PC-3 (cell line): ENCODE results near the gene KIF20A.

Experiments used
- EZH2phosphoT487 ChIP-seq: fragments of 300-600 bp; sonication (generic); IDR thresholded peaks from 2 replicates; pipeline ENCODE4 v1.6.1; 2018; ENCODE audit warnings: mild to moderate bottlenecking, antibody characterized with exemption, low read length, borderline replicate concordance
- TF ChIP-seq, protein P1 (sequence below): fragments of 300-600 bp; sonication (generic); conservative IDR thresholded peaks from 2 replicates; pipeline ENCODE4 v1.5.1; 2017; ENCODE audit warnings: antibody characterized with exemption, low read depth, mild to moderate bottlenecking, low read length

- no peak for TF ChIP-seq EZH2phosphoT487
- TF ChIP-seq, protein P1, sequence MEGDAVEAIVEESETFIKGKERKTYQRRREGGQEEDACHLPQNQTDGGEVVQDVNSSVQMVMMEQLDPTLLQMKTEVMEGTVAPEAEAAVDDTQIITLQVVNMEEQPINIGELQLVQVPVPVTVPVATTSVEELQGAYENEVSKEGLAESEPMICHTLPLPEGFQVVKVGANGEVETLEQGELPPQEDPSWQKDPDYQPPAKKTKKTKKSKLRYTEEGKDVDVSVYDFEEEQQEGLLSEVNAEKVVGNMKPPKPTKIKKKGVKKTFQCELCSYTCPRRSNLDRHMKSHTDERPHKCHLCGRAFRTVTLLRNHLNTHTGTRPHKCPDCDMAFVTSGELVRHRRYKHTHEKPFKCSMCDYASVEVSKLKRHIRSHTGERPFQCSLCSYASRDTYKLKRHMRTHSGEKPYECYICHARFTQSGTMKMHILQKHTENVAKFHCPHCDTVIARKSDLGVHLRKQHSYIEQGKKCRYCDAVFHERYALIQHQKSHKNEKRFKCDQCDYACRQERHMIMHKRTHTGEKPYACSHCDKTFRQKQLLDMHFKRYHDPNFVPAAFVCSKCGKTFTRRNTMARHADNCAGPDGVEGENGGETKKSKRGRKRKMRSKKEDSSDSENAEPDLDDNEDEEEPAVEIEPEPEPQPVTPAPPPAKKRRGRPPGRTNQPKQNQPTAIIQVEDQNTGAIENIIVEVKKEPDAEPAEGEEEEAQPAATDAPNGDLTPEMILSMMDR: no peak
These were observed 48.0 kb downstream of the KIF20A start for GRCh38 chr5:138226910-138227309.
